Esophagus squamous epithelium (tissue), 5 donors: ENCODE data around the gene DNAAF3. TPM values are rescaled to one million over a fixed set of nuclear protein-coding genes. Genes with fewer than 3 reads are reported as not detected.
A peak's percentile ranks its signal among the peaks of the same experiment; 100 is the strongest.

Source experiments
- DNase-seq: peaks from one replicate; lab custom pipeline; 2025; lab: John Stamatoyannopoulos, UW
- H3K27ac ChIP-seq, 4 donors: fragments of 200-600 bp; sonication (generic); one replicate each; pipeline ENCODE4 v1.5.1; 2016 to 2019; ENCODE audit warnings: mild to moderate bottlenecking in 1 of 4
- H3K27me3 ChIP-seq, 4 donors: fragments of 200-600 bp; sonication (generic); 1 replicate in 3 of 4; 2 replicates in 1 of 4; pipeline versions ENCODE4 v1.5.1 to v1.6.0; 2017 to 2021; ENCODE audit warnings: antibody characterized with exemption in 1 of 4
- H3K36me3 ChIP-seq, 3 donors: fragments of 200-600 bp; sonication (generic); one replicate each; pipeline ENCODE4 v1.5.1; 2016 to 2019
- H3K4me1 ChIP-seq, 3 donors: fragments of 200-600 bp; sonication (generic); one replicate each; pipeline ENCODE4 v1.5.1; 2017 to 2019
- H3K4me3 ChIP-seq, 4 donors: fragments of 200-600 bp; sonication (generic); 1 replicate in 3 of 4; 2 replicates in 1 of 4; pipeline ENCODE4 v1.5.1; 2016 to 2019; ENCODE audit warnings: mild to moderate bottlenecking in 2 of 4, moderate library complexity in 1 of 4
- H3K9me3 ChIP-seq, 3 donors: fragments of 200-600 bp; sonication (generic); one replicate each; pipeline ENCODE4 v1.5.1; 2016 to 2019
- CTCF ChIP-seq, 6 experiments: fragments of 450-650 bp in 4 of 6; fragments of 200-600 bp in 2 of 6; sonication (generic) in 2 of 6; IDR thresholded peaks; one replicate each; pipeline ENCODE4 v1.5.1; 2016 to 2019; ENCODE audit warnings: antibody characterized with exemption in 6 of 6, mild to moderate bottlenecking in 4 of 6, moderate library complexity in 4 of 6
- POLR2A ChIP-seq, 4 donors: fragments of 450-650 bp; IDR thresholded peaks; one replicate each; pipeline ENCODE4 v1.6.1; 2017; ENCODE audit warnings: antibody characterized with exemption in 4 of 4, mild to moderate bottlenecking in 4 of 4, moderate library complexity in 3 of 4
- WGBS, 2 donors: methylation state at CpG; one replicate each; pipeline ENCODE4 v1.1.5; 2018; 5-methylcytosine and 5-hydroxymethylcytosine counted together
- intact Hi-C: fragments of 100-400 bp; cut with DNase I; formaldehyde crosslinking; loops from one replicate; pipeline ENCODE4 v1.15.0; 2022
- total RNA-seq, 4 donors: library from RNA; depleted of rRNA; stranded (reverse); fragments of >200 nt; gene quantifications; one replicate each; pipeline ENCODE4 v1.1.0, GENCODE V29; 2016
- donor health status: DM: yes; HTN: yes; CAD: no.

Gene DNAAF3
- total RNA-seq, 4 donors from 2014 or later: 0.53 to 2.8 (median 1.4) TPM

GRCh38 chr19:55131421-55131820 is 35.0 kb downstream of the DNAAF3 start:
- peaks cover 0 to 54% (median 0%) of the 10 kb centered on the region in 4 donors for H3K27me3 ChIP-seq
- no peaks in the 10 kb centered on the region for H3K36me3 ChIP-seq
- H3K27ac ChIP-seq: no peak overlapping the region
- H3K4me1 ChIP-seq: no peaks in the 10 kb centered on the region
- TF ChIP-seq POLR2A (IDR thresholded peaks at IDR 0.05): no peak
- TF ChIP-seq CTCF (IDR thresholded peaks at IDR 0.05): no peak
- WGBS, 2 donors: 71 to 85% methylated on average over 15 to 16 of the region's 16 CpGs
- intact Hi-C loops: no loop called here
- no peak for DNase-seq
- no peak overlapping the region for H3K4me3 ChIP-seq
- H3K9me3 ChIP-seq: no peaks in the 10 kb centered on the region

- Histone ChIP-seq H3K4me3 (no peak overlapping the region), H3K27me3 (peaks cover 0 to 12% (median 0%) of the 10 kb centered on the region in 4 donors), H3K27ac (peak overlapping the region in 1 of 4 donors; percentile 99), H3K4me1 (peaks cover 16 to 39% (median 26%) of the 10 kb centered on the region in 3 donors), H3K36me3 (no peaks in the 10 kb centered on the region), H3K9me3 (no peaks in the 10 kb centered on the region)
- intact Hi-C loops: no loop called here
- DNase-seq: no peak
- 67 to 89% methylated on average over 14 of the region's 14 CpGs for WGBS, 2 donors
- TF ChIP-seq CTCF (IDR thresholded peaks at IDR 0.05): no peak
- TF ChIP-seq POLR2A (IDR thresholded peaks at IDR 0.05): no peak
Observed at GRCh38 chr19:55119053-55119452, 47.4 kb downstream of the DNAAF3 start.

- H3K27me3 ChIP-seq: peaks cover 0 to 8% (median 0%) of the 10 kb centered on the region in 4 donors
- no peak for TF ChIP-seq POLR2A (IDR thresholded peaks at IDR 0.05)
- TF ChIP-seq CTCF (IDR thresholded peaks at IDR 0.05): no peak
- H3K4me3 ChIP-seq: peak overlapping the region; percentile 69 to 98 (median 92)
- no peaks in the 10 kb centered on the region for H3K9me3 ChIP-seq
- H3K27ac ChIP-seq: peak overlapping the region; percentile 89 to 99 (median 94)
- no peaks in the 10 kb centered on the region for H3K36me3 ChIP-seq
- intact Hi-C loops: no loop called here
- peaks cover 16 to 44% (median 31%) of the 10 kb centered on the region in 3 donors for H3K4me1 ChIP-seq
- DNase-seq: no peak
- WGBS, 2 donors: 11 to 51% methylated on average over 9 to 10 of the region's 22 CpGs
Observed at GRCh38 chr19:55118401-55118991, 47.9 kb downstream of the DNAAF3 start.

GRCh38 chr19:55117663-55118391 is 48.6 kb downstream of the DNAAF3 start:
- H3K27ac ChIP-seq: peak overlapping the region; percentile 89 to 99 (median 94)
- DNase-seq: peak; percentile 92
- peak in 2 of 6 experiments; percentile 12 to 50 for TF ChIP-seq CTCF (IDR thresholded peaks at IDR 0.05)
- peak in 1 of 4 donors; percentile 21 for TF ChIP-seq POLR2A (IDR thresholded peaks at IDR 0.05)
- 0 to 1% methylated on average over 27 to 30 of the region's 44 CpGs for WGBS, 2 donors
- H3K4me3 ChIP-seq: peak overlapping the region; percentile 69 to 98 (median 92)
- no peaks in the 10 kb centered on the region for H3K9me3 ChIP-seq
- peaks cover 0 to 1% (median 0%) of the 10 kb centered on the region in 4 donors for H3K27me3 ChIP-seq
- peaks cover 21 to 51% (median 35%) of the 10 kb centered on the region in 3 donors for H3K4me1 ChIP-seq
- peaks cover 0 to 2% (median 0%) of the 10 kb centered on the region in 3 donors for H3K36me3 ChIP-seq
- intact Hi-C loops: no loop called here
